GM18907 (cell line): Measurements from ENCODE around the gene HYDIN.
"Not testable (repeated sequence)": the region's sequence is repeated elsewhere in the genome, so short reads cannot be mapped to it uniquely, and the experiment has no call there.

Source experiments
- ATAC-seq: cut with Tn5 transposase; IDR thresholded peaks from one replicate; pipeline ENCODE4 v1.9.1; 2021; ENCODE audit warnings: mild to moderate bottlenecking, moderate library complexity; ENCODE audit not compliant: unreplicated experiment

The HYDIN gene

DNA sequence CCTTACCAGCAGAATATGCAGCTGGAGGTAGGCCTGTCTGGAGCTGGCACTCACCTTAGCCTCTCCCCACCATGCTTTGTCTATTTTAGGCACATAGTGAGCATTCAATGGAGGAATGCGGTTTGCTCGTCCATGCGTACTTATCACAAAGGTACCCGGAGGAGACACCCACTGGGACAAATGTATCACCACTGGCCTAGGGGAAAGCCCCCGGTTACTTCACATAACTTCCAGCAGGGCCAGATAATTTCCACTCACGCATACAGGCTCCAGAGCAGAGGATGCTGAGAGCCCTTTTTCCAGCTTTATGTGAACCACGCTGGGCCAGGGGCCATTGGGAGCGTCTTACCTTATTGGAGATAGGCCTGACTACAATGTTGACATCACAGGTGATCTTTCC is 348.2 kb downstream of the HYDIN start:
- ATAC-seq: not testable (repeated sequence)

DNA sequence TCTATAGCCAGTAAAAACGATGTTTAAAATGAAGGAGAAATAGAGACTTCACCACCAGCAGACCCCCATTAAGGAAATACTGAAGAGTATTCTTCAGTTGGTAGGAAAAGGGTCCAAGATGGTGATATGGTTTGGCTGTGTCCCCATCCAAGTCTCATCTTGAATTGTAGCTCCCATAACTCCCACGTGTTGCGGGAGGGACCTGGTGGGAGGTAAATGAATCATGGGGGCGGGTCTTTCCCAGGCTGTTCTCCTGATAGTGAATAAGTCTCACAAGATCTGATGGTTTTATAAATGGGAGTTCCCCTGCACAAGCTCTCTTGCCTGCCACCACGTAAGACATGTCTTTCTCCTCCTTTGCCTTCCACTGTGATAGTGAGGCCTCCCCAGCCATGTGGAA is 352.6 kb downstream of the HYDIN start:
- ATAC-seq: not testable (repeated sequence)

DNA sequence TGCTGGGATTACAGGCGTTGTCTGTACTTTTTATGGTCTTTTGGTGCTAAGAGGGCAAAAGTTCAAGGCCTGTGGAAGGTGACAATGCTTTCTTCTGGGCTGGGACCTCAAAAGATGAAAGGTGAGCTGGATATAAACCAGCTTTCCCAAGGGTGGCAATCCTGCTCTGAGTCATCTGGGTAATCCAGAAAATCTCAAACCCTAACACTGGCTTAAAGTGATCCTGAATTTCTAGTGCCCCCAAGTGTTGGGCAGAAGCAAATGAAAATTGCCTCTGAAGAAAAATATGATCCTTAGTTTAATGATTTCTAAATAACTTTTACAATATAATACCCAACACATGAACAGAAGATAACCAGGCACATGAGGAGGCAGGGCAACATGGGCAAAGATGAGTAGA is 354.1 kb downstream of the HYDIN start:
- ATAC-seq: not testable (repeated sequence)

DNA sequence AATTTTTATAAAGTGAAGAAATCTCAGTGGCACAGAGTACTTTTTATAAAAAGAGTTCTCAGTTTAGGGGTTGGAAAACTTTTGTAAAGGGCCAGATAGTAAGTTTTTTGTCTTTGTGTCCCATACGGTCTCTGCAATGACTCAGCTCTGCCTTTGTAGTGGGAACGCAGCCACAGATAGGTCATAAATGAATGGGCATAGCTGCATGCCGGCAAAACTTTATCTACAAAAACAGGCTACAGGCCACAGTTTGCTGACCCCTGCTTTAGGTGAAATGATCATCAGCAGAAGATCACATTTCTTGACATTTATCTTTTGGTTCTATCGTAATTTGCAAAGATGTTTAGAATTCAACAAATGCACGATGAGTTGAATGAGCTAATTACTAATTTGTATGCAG is 365.8 kb downstream of the HYDIN start:
- not testable (repeated sequence) for ATAC-seq

DNA sequence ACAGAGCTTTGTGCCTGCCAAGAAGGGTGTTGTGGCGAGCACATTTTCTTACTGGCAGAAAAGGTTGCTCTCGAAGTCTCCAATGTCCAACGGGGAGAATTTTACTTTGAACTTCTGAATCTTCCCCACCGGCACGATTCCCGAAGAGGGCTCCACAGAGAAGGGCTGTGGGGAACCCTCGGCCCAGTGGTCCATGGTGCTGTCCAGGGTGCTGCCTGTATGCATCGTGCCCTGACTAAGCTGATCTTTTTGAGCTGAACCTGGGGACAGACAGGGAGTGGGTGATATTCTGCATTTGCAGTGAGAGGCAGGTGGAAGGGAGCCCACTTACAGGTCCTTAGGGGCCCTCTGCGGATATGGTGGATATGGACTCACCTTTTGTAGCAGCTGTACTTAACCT is 368.5 kb downstream of the HYDIN start:
- ATAC-seq: not testable (repeated sequence)

DNA sequence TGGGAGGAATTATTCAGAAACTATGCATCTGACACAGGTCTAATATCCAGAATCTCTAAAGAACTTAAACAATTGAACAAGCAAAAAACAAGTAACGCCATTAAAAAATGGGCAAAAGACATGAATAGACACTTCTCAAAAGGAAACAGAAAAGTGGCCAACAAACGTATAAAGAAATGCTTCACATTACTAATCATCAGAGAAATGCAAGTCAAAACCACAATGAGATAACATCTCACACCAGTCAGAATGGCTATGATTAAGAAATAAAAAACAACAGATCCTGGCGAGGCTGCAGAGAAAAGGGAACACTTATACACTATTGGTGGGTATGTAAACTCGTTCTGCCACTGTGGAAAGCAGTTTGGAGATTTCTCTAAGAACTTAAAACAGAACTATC is 379.2 kb downstream of the HYDIN start:
- not testable (repeated sequence) for ATAC-seq

DNA sequence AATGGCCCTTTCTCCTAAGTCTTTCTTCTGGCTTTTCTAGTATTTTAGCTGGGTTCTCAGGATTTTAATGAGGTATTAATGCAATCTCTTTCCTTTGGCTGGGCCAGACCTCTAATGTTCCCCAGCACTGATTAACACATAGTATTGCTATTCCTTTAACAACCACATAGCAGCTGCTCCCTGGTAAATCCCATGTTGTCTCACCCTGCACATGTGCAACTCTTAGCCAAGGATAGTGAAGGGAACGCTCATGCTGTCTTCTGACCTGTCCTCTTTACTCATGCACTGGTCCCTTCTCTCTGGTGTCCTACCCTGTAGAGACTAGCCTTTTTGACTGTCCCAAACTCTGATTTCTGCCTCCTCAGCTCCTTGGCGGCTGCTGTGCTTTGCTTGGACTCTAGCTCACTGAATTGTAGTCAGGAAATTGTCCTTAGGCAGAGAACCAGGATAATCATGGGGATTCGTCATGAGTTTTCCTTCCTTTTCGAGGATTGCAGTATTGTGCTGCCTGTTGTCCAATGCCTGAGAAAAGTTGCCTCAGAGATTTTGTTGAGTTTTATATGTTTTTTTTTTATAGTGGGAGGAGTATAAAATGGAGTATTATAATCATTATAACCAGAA is 406.9 kb downstream of the HYDIN start:
- not testable (repeated sequence) for ATAC-seq

DNA sequence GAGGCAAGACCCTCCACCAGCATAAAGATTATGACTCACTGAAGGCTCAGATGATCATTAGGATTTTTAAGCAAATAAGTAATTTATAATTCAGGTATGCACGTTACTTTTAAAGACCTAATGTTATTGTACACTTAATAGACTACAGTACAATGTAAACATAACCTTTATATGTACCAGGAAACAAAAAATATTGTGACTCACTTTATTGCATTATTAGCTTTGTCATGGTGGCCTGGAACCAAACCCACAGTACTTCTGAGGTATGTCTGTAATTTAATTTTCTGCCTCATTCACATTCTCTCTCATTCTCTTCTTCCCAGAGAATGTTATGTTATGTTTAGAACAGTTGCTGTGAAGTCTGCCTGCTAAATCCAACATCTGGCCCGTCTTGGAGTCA is 407.8 kb downstream of the HYDIN start:
- not testable (repeated sequence) for ATAC-seq

DNA sequence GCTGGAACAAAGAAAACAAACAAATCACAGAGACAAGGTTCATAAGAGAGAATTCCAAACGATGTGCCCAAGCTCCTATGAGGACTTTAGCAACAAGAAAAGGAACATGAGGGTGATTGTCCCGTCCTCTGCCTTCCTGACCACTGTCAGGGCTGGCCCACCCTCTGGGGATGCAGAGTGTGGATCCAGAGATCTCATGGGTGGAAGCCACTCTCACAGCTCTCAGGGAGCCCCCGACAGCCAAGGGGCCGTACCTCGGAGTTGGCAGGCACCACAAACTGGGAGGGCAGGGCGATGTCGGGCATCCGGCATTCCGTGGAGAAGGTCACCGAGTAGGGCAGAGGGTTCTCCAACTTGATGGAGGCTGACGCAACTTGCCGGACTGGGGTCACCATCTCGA is 412.4 kb downstream of the HYDIN start:
- not testable (repeated sequence) for ATAC-seq

DNA sequence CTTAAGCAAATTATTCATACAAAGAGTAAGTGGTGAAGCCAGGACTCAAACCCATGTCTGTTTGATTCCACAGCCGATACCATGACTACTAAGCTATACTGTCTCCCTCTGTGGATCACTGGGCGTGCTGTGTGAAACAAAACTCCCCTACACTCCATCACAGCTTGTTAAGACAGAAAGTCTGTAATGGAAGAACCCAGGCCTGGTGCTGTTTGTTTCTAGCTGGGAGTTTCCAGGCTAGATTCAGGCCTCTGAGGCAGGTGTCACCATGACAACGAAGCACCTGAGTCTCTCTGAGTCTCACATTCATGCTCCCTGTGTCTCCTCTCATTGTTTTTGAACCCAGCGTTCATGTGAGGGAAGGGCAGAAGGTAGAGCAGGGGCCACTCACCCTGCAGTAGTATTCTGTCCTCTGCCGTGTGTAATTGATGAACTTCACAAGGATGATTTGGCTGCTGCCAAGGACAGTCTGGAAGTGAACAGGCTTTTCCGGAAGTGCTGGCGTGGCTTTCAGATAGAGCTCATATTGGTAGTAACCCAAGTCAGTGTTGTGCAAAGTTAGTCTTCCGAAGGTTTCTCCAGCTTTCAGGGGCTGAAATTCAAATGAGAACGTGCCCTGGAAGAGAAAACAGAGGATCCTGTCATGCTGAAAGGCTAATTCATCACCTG is 421.0 kb downstream of the HYDIN start:
- peak; percentile 60 for ATAC-seq

DNA sequence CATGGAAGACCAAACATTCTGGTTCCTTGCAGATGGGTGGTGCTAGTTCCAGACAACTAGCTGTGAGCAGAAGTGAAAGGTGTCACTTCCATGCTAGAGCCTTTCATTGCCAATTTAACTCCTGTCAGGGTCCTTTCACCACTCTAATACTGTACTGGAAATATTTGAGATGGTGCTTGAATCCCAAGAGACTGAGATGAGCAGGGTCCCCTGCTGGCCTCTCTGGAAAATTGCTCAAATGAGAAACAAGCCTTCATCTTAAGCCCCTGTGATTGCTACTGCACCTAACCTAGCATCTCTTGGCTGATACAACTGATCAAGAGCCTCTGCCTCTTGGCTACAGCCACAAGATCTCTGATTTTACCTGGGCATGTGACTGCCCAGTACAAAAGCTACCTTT is 422.2 kb downstream of the HYDIN start:
- ATAC-seq: no peak

DNA sequence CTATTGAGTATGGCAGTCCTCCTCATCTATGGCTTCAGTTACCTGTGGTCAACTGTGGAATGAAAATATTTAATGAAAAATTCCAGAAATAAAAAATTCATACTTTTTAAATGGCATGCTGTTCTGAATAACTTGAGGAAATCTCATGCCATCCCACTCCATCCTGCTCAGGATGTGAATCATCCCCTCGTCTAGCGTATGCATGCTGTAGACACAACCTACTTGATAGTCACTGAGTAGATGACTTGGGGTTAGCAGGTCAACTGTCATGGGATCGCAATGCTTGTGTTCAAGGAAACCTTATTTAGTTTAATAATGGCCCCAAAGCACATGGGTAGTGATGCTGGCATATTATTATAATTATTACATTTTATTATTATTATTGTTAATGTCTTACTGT is 424.7 kb downstream of the HYDIN start:
- no peak for ATAC-seq

DNA sequence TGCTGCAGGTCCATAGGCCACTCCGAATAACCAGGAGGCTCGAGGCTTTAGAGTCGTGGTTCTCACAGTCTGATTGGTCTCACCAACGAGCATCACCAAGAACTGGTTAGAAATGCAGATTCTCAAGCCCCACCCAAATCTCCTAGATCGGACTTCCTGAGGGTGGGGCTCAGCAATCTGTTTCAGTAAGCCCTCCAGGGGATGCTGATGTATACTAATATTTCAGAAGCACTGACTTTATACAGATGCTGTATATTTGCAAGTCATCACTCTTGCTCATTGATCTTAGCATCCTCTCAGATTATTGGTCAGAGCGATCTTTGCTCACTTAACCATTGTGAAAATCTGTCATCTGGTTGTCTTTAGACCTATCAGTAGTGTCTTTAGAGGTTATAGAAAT is 425.1 kb downstream of the HYDIN start:
- ATAC-seq: no peak

DNA sequence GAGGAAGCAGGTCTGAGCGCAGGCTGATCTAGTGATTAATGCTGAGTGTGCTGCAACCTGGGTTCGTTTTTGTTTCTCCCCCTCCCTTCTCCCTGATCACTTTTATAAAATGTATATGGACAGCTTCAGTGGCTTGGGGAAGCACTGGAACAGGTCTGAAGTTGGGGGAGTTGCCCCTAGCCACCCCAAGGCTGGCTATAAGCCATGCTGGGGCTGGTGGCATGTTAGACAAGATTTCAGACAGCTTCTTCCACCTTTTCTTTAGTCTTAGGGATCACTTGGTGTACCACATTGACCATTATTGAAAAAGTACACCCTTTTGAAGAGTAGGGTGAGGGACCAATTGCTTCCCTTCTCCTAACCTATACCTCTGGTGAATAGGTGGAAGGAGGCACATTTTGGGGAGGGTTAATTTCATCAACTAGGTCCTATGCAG is 425.8 kb downstream of the HYDIN start:
- no peak for ATAC-seq

DNA sequence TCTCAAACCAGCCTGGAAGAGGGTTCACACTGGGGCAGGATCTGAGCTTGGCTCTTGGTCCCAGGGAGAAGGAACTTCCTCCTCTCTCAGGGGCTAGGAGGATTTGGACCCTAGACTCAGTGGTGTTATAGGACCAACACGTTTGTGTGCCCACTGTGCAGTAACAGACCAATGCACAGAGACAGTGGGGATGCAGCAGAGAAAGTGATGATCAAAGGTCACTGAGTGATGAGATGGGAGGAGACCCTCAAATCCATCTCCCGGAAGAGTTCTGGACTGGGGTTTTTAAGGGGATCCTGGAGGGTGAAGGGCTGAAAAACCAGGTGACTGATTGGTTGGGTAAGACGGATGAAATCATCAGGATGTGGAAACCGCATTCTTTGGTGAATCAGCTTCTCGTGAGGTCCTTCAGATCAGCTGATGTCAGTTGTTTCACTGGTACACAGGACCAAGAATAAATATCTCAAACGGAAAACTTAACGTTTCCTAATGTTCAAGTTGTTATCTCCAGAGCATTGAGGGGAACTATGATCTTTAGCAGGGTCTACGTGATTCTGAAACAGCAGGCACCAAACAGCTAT is 426.3 kb downstream of the HYDIN start:
- ATAC-seq: no peak

DNA sequence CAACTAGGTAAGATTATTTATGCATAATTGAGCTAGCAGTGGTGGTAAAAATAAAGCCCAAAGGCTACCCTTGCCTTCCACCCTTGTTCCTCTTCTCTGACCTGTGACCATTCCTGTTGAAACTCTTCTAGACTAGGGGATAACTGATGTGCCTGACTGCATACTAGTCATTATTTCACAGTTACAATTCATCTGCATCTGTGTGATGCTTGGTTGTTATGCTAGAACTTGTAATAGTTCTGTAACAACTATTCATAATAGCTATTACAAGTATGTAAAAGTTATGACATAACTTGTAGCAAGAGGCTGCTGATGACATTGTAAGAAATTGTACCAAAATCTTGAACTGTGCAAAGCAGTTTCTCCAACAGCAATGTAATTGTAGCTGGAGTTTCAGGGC is 427.2 kb downstream of the HYDIN start:
- ATAC-seq: no peak

DNA sequence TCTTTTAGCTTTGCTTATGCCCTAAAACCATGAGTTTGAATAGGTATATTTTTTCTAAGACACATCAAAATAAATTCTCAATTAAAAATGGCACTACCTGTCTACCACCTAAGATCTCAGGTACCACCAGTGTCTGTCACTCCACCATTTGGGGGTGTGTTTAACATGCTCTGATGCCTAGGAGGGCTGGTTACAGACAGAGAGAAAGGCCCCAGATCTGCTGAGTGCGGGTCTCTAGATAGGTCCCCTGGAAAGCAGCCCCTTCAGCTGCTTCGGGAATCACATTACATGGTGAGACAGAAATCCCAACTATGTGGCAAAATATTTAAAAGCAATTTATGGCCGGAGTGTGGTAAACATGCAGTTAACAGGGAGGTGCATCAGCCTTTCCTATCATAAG is 428.9 kb downstream of the HYDIN start:
- ATAC-seq: no peak

DNA sequence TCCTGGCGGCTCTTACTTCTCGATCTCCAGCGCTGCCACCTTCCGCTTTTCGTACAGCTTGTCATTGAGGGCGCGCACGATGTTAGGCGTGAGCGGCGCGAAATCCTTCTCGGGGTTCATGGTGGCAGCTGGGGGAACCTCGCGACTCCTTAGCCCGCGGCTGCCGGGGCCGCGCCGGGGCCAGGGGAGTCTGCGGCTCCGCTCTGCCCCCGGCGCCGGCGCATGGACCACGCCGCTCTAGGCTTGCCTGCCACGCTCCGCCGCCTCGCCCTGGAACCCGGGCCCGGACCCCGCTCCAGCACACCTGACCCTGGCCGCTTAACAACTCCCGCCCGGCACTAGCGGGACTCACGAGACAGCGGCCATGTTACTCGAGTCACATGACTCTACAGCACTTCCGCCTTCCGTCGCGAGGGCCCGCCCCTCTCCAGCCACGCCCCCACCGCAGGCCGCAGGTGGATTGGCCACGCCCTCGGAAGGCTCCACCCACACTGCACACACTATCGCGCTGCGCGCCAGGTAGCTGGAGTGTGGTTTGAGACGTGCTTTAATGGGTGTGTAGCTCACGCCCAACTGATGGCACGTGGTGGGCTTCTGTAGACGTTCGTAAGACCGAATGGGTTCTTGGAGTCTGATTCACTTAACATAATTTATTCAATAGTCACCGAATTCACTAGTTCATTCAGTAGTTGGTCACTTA is 429.6 kb downstream of the HYDIN start, which contains the start of gene VAC14:
TSS of gene VAC14 (minus strand) at position 378 of the 700 bp plus-strand sequence. CDS start at position 120, 258 bp downstream.
- peak; percentile 93 for ATAC-seq

DNA sequence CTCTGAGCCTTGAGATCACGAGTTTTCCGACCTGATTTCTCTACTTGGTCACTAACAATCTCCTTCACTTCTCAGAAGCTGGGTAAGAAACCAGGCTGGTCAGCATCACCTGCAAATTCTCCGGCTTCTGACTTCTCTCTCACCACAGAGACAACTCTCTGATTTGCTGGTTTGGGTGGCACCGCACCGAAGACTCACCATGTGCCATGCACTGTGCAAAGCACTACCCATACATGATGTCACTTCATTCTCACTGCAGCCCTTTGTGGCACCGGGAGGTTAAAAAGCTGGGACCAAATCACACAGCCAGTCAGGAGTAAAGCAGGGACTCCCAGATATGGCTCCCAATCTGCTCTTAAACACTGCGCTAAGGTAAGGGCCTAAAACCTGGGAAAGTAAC is 430.2 kb downstream of the HYDIN start:
- ATAC-seq: peak; percentile 5

DNA sequence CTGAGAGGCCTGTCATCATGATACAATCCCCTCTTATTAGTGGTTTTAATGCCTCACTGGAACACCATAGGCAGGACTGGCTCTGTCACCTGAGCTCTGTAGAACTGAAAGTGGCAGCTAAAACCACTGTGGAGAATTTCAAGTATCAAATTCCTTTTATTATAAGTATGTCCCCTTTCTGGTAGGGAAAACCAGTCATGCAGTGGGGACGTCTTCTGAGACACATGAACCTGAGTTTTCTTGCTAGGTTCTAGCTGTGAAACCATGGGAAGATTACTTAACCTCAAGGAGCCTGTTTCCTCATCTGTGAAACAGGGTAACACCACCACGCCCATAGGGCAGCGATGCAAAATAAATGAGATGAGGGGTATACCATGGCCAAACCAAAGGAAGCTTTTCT is 434.2 kb downstream of the HYDIN start:
- no peak for ATAC-seq

DNA sequence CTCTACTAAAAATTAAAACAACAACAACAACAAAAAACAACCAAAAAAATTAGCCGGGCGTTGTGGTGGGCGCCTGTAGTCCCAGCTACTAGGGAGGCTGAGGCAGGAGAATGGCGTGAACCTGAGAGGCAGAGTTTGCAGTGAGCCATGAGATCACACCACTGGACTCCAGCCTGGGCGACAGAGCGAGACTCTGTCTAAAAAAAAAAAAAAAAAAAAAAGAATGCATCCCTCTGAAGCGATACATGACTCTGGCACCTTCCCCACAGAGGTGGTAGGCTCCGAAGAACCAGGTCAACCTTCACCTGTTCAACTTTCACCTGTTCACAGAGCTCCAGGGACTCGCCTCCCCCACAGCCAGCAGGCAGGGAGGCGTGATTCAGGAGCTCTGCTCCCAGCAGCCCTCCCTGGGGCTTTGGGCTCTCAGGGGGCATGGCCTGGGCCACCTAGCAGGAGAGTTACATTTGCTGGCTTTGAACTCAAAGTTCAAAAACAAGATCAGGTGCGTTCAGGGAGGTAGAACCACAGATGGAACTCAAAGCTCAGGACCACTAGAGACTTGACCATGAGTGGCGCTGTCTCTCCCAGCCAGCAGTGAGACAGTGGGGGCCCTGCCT is 435.1 kb downstream of the HYDIN start:
- ATAC-seq: no peak
